ENCODE results near the gene SKI. TPM values are rescaled to one million over a fixed set of nuclear protein-coding genes. Genes with fewer than 3 reads are reported as not detected.

The SKI gene
- total and polyA plus RNA-seq, 12 donors, result 4.8 to 53.6 (median 34.7) TPM

DNA sequence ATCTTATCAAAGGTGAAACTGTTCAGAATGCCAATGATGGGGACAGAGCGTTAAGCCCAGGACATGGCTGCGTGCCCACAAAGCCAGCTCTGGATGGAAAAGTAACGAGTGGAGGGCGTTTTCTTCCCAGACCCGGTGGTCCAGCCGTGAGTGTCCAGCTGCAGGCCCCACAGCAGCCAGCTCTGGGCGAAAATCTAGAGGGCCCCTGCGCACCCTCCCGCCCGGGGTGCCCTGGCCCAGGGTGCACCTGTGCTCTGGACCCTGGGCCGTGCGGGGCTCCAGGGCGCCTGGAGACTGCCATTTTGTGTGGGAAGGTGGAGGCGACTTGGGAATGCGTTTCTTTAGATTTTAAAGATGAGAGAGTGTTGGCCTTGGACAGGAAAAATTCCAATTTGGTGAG lies 58.8 kb downstream of the SKI start:
- 88 to 95% (median 90%) methylated on average over 14 to 15 of the region's 15 CpGs for WGBS, 4 donors
- H3K27me3 ChIP-seq, result no peaks in the 10 kb centered on the region
- DNase-seq, result no peak
- H3K9me3 ChIP-seq (replicated peaks in 1 of 3), result no peaks in the 10 kb centered on the region
- H3K36me3 ChIP-seq (replicated peaks in 1 of 2), result no peaks in the 10 kb centered on the region
- no peak overlapping the region for H3K27ac ChIP-seq
- H3K4me3 ChIP-seq, result no peak overlapping the region
- peaks cover 11 to 36% of the 10 kb centered on the region in 2 donors for H3K4me1 ChIP-seq (replicated peaks in 1 of 2)
- TF ChIP-seq, protein P1, sequence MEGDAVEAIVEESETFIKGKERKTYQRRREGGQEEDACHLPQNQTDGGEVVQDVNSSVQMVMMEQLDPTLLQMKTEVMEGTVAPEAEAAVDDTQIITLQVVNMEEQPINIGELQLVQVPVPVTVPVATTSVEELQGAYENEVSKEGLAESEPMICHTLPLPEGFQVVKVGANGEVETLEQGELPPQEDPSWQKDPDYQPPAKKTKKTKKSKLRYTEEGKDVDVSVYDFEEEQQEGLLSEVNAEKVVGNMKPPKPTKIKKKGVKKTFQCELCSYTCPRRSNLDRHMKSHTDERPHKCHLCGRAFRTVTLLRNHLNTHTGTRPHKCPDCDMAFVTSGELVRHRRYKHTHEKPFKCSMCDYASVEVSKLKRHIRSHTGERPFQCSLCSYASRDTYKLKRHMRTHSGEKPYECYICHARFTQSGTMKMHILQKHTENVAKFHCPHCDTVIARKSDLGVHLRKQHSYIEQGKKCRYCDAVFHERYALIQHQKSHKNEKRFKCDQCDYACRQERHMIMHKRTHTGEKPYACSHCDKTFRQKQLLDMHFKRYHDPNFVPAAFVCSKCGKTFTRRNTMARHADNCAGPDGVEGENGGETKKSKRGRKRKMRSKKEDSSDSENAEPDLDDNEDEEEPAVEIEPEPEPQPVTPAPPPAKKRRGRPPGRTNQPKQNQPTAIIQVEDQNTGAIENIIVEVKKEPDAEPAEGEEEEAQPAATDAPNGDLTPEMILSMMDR (IDR thresholded peaks at IDR 0.05), result no peak
- TF ChIP-seq POLR2A (IDR thresholded peaks at IDR 0.05), result no peak
- intact Hi-C loops (cut with DNase I), result no loop called here

DNA sequence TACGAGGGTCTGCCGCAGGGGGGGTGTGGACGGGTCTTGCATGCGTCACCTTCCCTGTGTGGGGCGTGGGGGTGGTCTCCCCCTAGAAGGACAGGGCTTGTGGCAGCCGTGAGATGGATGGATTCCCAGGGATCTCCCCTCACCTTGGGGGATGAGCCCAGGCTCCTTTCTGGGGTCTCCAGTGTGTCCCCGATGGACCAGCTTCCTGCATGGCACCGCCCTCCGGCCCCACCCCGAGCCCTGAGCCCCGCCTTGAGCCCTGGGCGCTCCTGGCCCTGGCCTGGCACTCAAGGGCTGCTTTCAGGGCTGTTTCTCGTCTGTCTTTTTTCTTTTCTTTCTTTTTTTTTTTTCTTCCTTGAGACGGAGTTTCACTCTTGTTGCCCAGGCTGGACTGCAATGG lies 59.5 kb downstream of the SKI start:
- no peaks in the 10 kb centered on the region for H3K36me3 ChIP-seq (replicated peaks in 1 of 2)
- intact Hi-C loops (cut with DNase I), result no loop called here
- no peaks in the 10 kb centered on the region for H3K27me3 ChIP-seq
- no peak overlapping the region for H3K4me3 ChIP-seq
- H3K4me1 ChIP-seq (replicated peaks in 1 of 2), result peaks cover 11 to 44% of the 10 kb centered on the region in 2 donors
- H3K27ac ChIP-seq, result no peak overlapping the region
- DNase-seq, result peak in 1 of 7 donors; percentile 39
- H3K9me3 ChIP-seq (replicated peaks in 1 of 3), result no peaks in the 10 kb centered on the region
- TF ChIP-seq, protein P1 (IDR thresholded peaks at IDR 0.05), result no peak
- no peak for TF ChIP-seq POLR2A (IDR thresholded peaks at IDR 0.05)
- 68 to 93% (median 83%) methylated on average over 9 to 14 of the region's 14 CpGs for WGBS, 4 donors

DNA sequence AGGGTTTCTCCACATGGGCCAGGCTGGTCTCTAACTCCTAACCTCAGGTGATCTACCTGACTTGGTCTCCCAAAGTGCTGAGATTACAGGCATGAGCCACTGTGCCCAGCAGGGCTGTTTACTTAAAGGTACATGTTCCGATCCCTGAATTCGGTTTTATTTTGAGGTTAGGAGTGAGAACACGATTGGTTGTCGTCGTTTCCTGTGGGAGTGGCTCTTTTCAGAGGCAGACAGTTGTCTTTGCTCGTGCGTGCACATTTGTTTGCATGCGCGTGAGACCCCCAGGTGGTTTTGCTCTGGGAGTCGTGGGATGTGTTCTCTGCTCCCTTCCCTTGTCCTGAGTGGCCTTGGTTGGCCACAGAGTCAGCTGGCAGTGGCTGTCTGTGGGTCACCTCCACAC lies 60.2 kb downstream of the SKI start:
- H3K9me3 ChIP-seq (replicated peaks in 1 of 3), result no peaks in the 10 kb centered on the region
- no peak overlapping the region for H3K27ac ChIP-seq
- H3K4me1 ChIP-seq (replicated peaks in 1 of 2), result peaks cover 11 to 46% of the 10 kb centered on the region in 2 donors
- intact Hi-C loops (cut with DNase I), result no loop called here
- no peak for TF ChIP-seq POLR2A (IDR thresholded peaks at IDR 0.05)
- TF ChIP-seq, protein P1 (IDR thresholded peaks at IDR 0.05), result no peak
- no peak for DNase-seq
- no peaks in the 10 kb centered on the region for H3K36me3 ChIP-seq (replicated peaks in 1 of 2)
- no peak overlapping the region for H3K4me3 ChIP-seq
- 75 to 82% (median 80%) methylated on average over 8 to 10 of the region's 10 CpGs for WGBS, 4 donors
- H3K27me3 ChIP-seq, result no peaks in the 10 kb centered on the region

- WGBS, 4 donors, result 82 to 87% (median 84%) methylated on average over 14 to 20 of the region's 20 CpGs
- H3K36me3 ChIP-seq (replicated peaks in 1 of 2), result no peaks in the 10 kb centered on the region
- no peak for DNase-seq
- H3K27ac ChIP-seq, result peak overlapping the region in 1 of 5 donors; percentile 89
- intact Hi-C loops (cut with DNase I), result no loop called here
- H3K27me3 ChIP-seq, result no peaks in the 10 kb centered on the region
- H3K4me1 ChIP-seq (replicated peaks in 1 of 2), result peaks cover 11 to 51% of the 10 kb centered on the region in 2 donors
- no peaks in the 10 kb centered on the region for H3K9me3 ChIP-seq (replicated peaks in 1 of 3)
- no peak overlapping the region for H3K4me3 ChIP-seq
- TF ChIP-seq, protein P1 (IDR thresholded peaks at IDR 0.05), result no peak
- TF ChIP-seq POLR2A (IDR thresholded peaks at IDR 0.05), result no peak
These were observed 60.9 kb downstream of the SKI start for GRCh38 chr1:2288816-2289536.
